Lung (tissue), 12 donors: ENCODE results near the gene TYSND1. TPM values are rescaled to one million over a fixed set of nuclear protein-coding genes. Genes with fewer than 3 reads are reported as not detected.

Experiments
- ATAC-seq: fragments of 200-7000 bp; cut with Tn5 transposase; one replicate; pipeline ENCODE4 v1.9.1; 2020; ENCODE audit warnings: moderate number of reproducible peaks; ENCODE audit not compliant: insufficient read depth, low FRiP score
- DNase-seq, 3 donors: peaks; one replicate each; pipeline ENCODE4 v3.0.0-alpha.2; 2013 to 2017
- H3K27ac ChIP-seq, 2 donors: one replicate each; pipeline ENCODE4 v1.5.1; 2013; ENCODE audit warnings: mild to moderate bottlenecking in 2 of 2, moderate library complexity in 2 of 2, control low read depth in 1 of 2, inconsistent platforms in 1 of 2, low read depth in 1 of 2, low read length in 1 of 2
- H3K27me3 ChIP-seq, 3 donors: one replicate each; pipeline ENCODE4 v1.5.1; 2013; ENCODE audit warnings: low read length in 2 of 3; ENCODE audit not compliant: control insufficient read depth in 3 of 3, insufficient read depth in 3 of 3
- H3K36me3 ChIP-seq, 4 donors: one replicate each; pipeline ENCODE4 v1.5.1; 2013; ENCODE audit warnings: low read length in 4 of 4, mild to moderate bottlenecking in 1 of 4, moderate library complexity in 1 of 4; ENCODE audit not compliant: control insufficient read depth in 4 of 4, insufficient read depth in 4 of 4
- H3K4me1 ChIP-seq, 5 donors: one replicate each; pipeline ENCODE4 v1.5.1; 2013; ENCODE audit warnings: low read length in 5 of 5, mild to moderate bottlenecking in 2 of 5, moderate library complexity in 1 of 5; ENCODE audit not compliant: control insufficient read depth in 5 of 5, insufficient read depth in 5 of 5
- H3K4me3 ChIP-seq: one replicate; pipeline ENCODE4 v1.5.1; 2013; ENCODE audit warnings: mild to moderate bottlenecking, control low read depth, moderate library complexity
- H3K9ac ChIP-seq, 2 donors: one replicate each; pipeline ENCODE4 v1.5.1; 2013; ENCODE audit warnings: low read length in 2 of 2, control low read depth in 1 of 2; ENCODE audit not compliant: insufficient read depth in 1 of 2
- H3K9me3 ChIP-seq, 4 donors: one replicate each; pipeline ENCODE4 v1.5.1; 2013; ENCODE audit warnings: low read length in 3 of 4, mild to moderate bottlenecking in 1 of 4, moderate library complexity in 1 of 4; ENCODE audit not compliant: control insufficient read depth in 4 of 4, insufficient read depth in 3 of 4
- WGBS, 2 donors: extraction: QIAGEN DNeasy Blood & Tissue Kit; methylation state at CpG; one replicate each; pipeline ENCODE4 v1.1.7; 2013; 5-methylcytosine and 5-hydroxymethylcytosine counted together
- polyA plus RNA-seq, 2 donors: library from polyadenylated mRNA; stranded (reverse); fragments of 200-250 nt; gene quantifications; one replicate each; pipeline ENCODE4 v1.2.1, GENCODE V29; 2013
- total RNA-seq, 2 donors: library from RNA; depleted of rRNA in 1 of 2; stranded (reverse); fragments of >200 nt in 1 of 2; gene quantifications; one replicate each; pipeline ENCODE4 v1.2.1, GENCODE V29; 2014 to 2021
- TF ChIP-seq, protein P1 (sequence below): IDR thresholded peaks from 2 replicates; pipeline ENCODE4 v1.5.1; 2012; ENCODE audit warnings: mild to moderate bottlenecking; ENCODE audit errors: control extremely low read depth, extremely low read depth
- donor health status: control.
- donor health status: control.
- donor health status: Bipolar disorder and iron deficiency.
- donor health status: healthy.
- donor health status: DM: yes; HTN: yes; CAD: no.

TYSND1 gene
- total and polyA plus RNA-seq, 4 donors, result 7.5 to 14.9 (median 9.9) TPM

DNA sequence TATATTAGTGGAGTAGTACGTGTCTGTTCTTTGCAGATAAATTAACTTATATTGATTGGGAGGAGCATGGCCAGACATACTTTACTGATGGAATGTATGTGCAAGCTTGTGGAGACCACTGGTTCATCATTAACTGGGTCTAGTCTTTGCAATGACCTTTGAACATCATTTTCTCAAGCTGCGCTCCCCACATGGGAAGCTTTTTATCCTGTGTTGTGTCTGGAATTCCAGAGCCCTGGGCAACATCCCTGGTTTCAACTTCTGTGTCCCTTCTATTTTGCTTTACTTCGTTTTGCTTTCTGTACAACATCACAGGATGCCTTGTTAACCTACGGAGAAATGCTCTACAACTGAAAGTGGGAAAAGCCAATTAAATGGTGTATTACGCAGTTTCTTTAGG is 55.5 kb downstream of the TYSND1 start:
- DNase-seq, result no peak
- 96 to 99% methylated on average over 5 of the region's 5 CpGs for WGBS, 2 donors
- H3K9me3 ChIP-seq, result peaks cover 0 to 2% (median under 1%) of the 10 kb centered on the region in 4 donors
- peaks cover 0 to 3% (median 0%) of the 10 kb centered on the region in 5 donors for H3K4me1 ChIP-seq
- H3K27ac ChIP-seq, result no peak overlapping the region
- H3K36me3 ChIP-seq, result peaks cover 0 to 29% (median 12%) of the 10 kb centered on the region in 4 donors
- H3K9ac ChIP-seq, result no peak overlapping the region
- no peaks in the 10 kb centered on the region for H3K27me3 ChIP-seq
- ATAC-seq, result no peak
- TF ChIP-seq, protein P1, sequence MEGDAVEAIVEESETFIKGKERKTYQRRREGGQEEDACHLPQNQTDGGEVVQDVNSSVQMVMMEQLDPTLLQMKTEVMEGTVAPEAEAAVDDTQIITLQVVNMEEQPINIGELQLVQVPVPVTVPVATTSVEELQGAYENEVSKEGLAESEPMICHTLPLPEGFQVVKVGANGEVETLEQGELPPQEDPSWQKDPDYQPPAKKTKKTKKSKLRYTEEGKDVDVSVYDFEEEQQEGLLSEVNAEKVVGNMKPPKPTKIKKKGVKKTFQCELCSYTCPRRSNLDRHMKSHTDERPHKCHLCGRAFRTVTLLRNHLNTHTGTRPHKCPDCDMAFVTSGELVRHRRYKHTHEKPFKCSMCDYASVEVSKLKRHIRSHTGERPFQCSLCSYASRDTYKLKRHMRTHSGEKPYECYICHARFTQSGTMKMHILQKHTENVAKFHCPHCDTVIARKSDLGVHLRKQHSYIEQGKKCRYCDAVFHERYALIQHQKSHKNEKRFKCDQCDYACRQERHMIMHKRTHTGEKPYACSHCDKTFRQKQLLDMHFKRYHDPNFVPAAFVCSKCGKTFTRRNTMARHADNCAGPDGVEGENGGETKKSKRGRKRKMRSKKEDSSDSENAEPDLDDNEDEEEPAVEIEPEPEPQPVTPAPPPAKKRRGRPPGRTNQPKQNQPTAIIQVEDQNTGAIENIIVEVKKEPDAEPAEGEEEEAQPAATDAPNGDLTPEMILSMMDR, result no peak
- H3K4me3 ChIP-seq, result no peak overlapping the region

DNA sequence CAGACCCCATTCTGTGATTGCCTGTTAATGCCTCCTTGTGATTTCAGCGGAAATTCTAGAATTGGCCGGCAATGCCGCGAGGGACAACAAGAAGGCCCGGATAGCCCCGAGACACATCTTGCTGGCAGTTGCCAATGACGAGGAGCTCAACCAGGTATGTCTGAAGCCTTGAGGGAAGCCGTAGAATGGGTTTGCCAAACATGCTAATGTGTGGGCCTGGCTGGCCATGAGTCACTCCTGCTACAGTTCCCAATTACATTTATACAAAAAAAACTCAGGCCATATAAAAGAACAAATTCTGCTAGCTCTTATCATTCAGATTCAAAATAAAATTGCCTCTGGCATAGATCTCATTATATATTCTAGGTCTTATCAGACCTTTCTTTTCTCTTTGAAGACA is 56.5 kb downstream of the TYSND1 start:
- TF ChIP-seq, protein P1, result no peak
- ATAC-seq (no peak), DNase-seq (no peak)
- Histone ChIP-seq H3K27me3 (no peaks in the 10 kb centered on the region), H3K4me3 (no peak overlapping the region), H3K9me3 (peaks cover 0 to 2% (median under 1%) of the 10 kb centered on the region in 4 donors), H3K27ac (no peak overlapping the region), H3K4me1 (peaks cover 0 to 3% (median 0%) of the 10 kb centered on the region in 5 donors), H3K36me3 (peaks cover 0 to 24% (median 12%) of the 10 kb centered on the region in 4 donors), H3K9ac (no peak overlapping the region)
- WGBS, 2 donors, result 97 to 99% methylated on average over 8 of the region's 8 CpGs

DNA sequence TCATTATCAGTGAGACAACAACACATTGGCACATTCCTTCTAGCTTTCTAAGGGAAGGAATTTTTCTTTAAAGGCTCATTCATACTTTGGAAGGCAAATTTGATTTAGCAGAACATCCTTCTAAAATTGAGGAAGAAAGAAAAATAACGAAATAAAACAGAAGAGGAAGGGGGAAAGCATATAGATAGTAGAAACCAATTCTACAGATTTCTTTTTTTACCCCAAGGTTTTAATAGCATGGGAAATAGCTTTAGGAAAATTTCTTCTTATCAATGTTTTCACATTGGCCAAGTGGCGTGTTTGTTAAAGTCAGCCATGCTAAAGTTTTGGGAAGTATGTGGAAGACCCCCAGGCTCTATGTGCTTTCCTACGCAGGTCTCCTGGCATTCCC is 58.2 kb downstream of the TYSND1 start:
- peaks cover 0 to 3% (median 0%) of the 10 kb centered on the region in 5 donors for H3K4me1 ChIP-seq
- H3K36me3 ChIP-seq, result peaks cover 0 to 14% (median 5%) of the 10 kb centered on the region in 4 donors
- DNase-seq (no peak), ATAC-seq (no peak)
- whole genome bisulfite sequencing, 2 donors, result 79 to 80% methylated on average over 3 of the region's 3 CpGs
- H3K27ac ChIP-seq, result no peak overlapping the region
- no peak overlapping the region for H3K9ac ChIP-seq
- peaks cover 0 to 2% (median under 1%) of the 10 kb centered on the region in 4 donors for H3K9me3 ChIP-seq
- TF ChIP-seq, protein P1, result no peak
- H3K4me3 ChIP-seq, result no peak overlapping the region
- no peaks in the 10 kb centered on the region for H3K27me3 ChIP-seq

Other genes with a start within 250 kb of the TYSND1 start
- 10 to 100 TPM in 1 of 2 donors, 1 to 10 TPM in 1; 7.8 to 19.3 TPM for gene MACROH2A2, start 93.9 kb downstream of the TYSND1 start, total RNA-seq
- gene MACROH2A2, start 93.9 kb downstream of the TYSND1 start, polyA plus RNA-seq, result 1 to 10 TPM; 5.7 to 8.1 TPM
- gene AIFM2, start 13.9 kb downstream of the TYSND1 start, total RNA-seq, result 10 to 100 TPM in 1 of 2 donors, 1 to 10 TPM in 1; 3.6 to 19.1 TPM
- gene AIFM2, start 13.9 kb downstream of the TYSND1 start, polyA plus RNA-seq, result 10 to 100 TPM; 12.0 to 19.1 TPM
- gene SAR1A, start 23.8 kb upstream of the TYSND1 start, total RNA-seq, result 100 to 1,000 TPM; 123 to 144 TPM
- gene SAR1A, start 23.8 kb upstream of the TYSND1 start, polyA plus RNA-seq, result 10 to 100 TPM; 56.0 to 60.1 TPM
- 100 to 1,000 TPM; 165 to 167 TPM for gene PPA1, start 86.7 kb upstream of the TYSND1 start, total RNA-seq
- gene PPA1, start 86.7 kb upstream of the TYSND1 start, polyA plus RNA-seq, result 100 to 1,000 TPM; 214 to 251 TPM
- 1 to 10 TPM in 1 of 2 donors, under 1 TPM in 1; 0.12 to 2.2 TPM for gene NPFFR1, start 137.3 kb upstream of the TYSND1 start, total RNA-seq
- gene NPFFR1, start 137.3 kb upstream of the TYSND1 start, polyA plus RNA-seq, result under 1 TPM; 0.14 TPM
- gene LRRC20, start 235.9 kb upstream of the TYSND1 start, total RNA-seq, result 10 to 100 TPM in 1 of 2 donors, 1 to 10 TPM in 1; 4.6 to 13.4 TPM
- 10 to 100 TPM in 1 of 2 donors, 1 to 10 TPM in 1; 5.9 to 10.0 TPM for gene LRRC20, start 235.9 kb upstream of the TYSND1 start, polyA plus RNA-seq